Measurements from ENCODE around the gene TAMALIN. TPM values are rescaled to one million over a fixed set of nuclear protein-coding genes. Genes with fewer than 3 reads are reported as not detected.
A peak's percentile ranks its signal among the peaks of the same experiment; 100 is the strongest.

Gene TAMALIN
- total and polyA plus RNA-seq, 9 donors = 16.8 to 84.1 (median 32.2) TPM

DNA sequence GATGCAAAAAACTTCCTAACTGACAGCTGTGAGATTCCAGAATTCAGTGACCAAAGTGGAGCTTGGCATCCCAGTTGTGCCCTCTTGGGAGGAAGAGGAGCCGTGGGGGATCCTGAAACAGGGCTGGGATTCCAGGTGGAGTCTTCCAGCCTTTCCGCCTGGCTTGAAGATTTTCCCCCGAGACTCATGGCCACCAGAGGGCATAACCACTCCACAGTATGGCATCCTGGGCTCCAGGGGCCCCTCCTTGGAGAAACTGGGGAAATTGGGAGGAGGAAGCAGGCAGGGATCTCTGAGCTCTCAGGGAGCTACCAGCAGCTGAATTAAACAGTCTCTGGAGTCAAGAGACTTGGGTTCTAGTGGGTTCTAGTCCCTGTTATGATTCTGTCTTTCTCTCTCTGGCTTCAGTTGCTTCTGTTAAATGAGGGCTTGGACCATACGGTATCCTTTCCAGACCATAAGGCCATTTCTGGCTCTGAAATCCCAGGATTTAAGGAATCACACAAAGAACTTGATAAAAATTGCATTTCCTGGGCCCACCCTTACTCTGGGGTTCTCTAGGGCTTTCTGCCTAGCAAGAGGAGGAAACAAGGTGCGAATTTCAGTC, 2.6 kb upstream of the TAMALIN start:
- peak overlapping the region in 1 of 2 donors; percentile 30 for H3K27ac ChIP-seq
- peak; percentile 72 to 82 (median 79) for DNase-seq
- H3K4me1 ChIP-seq (ENCODE audit: insufficient read depth) = peaks cover 7% of the 10 kb centered on the region
- H3K36me3 ChIP-seq = no peaks in the 10 kb centered on the region
- intact Hi-C loops (cut with DNase I) = loop anchor here in 1 of 4 donors (2.0 kb wide), 1 partner anchor 21 kb away; no protein-coding TSS in a partner anchor
- no peak overlapping the region for H3K4me3 ChIP-seq
- WGBS, 3 donors = 52 to 55% (median 53%) methylated on average over 5 of the region's 5 CpGs
- TF ChIP-seq POLR2A (IDR thresholded peaks at IDR 0.05) = no peak
- TF ChIP-seq, protein P1, sequence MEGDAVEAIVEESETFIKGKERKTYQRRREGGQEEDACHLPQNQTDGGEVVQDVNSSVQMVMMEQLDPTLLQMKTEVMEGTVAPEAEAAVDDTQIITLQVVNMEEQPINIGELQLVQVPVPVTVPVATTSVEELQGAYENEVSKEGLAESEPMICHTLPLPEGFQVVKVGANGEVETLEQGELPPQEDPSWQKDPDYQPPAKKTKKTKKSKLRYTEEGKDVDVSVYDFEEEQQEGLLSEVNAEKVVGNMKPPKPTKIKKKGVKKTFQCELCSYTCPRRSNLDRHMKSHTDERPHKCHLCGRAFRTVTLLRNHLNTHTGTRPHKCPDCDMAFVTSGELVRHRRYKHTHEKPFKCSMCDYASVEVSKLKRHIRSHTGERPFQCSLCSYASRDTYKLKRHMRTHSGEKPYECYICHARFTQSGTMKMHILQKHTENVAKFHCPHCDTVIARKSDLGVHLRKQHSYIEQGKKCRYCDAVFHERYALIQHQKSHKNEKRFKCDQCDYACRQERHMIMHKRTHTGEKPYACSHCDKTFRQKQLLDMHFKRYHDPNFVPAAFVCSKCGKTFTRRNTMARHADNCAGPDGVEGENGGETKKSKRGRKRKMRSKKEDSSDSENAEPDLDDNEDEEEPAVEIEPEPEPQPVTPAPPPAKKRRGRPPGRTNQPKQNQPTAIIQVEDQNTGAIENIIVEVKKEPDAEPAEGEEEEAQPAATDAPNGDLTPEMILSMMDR (IDR thresholded peaks at IDR 0.05) = peak; percentile 51 to 87 (median 87)
- H3K27me3 ChIP-seq = no peaks in the 10 kb centered on the region
- no peaks in the 10 kb centered on the region for H3K9me3 ChIP-seq

DNA sequence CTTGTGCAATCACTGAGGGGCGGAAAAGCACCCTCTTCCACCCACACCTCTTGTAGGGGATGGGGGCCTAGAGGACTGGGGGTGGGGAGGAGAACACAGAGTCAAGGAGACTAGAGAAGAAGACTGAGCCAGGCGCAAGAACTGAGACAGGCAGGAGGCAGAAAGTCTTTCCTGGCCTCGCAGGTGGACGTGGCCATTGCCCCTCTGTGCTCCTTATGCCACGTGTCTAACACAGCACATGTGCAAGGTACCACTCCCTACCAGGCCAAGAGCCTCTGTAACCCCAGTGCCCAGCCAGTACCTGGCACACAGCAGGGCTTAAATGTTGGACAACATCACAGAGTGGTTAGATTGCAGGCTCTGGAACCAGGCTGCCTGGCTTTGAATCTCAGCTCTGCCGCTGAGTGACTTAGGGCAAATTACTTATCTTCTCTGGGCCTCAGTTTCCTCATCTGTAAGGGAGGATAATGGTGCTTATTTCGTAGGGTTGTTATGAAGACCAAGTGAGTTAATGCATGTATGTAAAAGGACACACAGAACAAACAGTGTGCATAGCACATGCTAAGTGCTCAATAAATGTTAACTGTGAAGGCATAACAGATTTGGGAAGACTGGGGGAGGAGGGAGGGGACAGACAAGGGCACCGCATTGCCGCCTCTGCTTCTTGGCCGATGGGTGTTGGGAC, 1.4 kb upstream of the TAMALIN start:
- H3K27me3 ChIP-seq = no peaks in the 10 kb centered on the region
- H3K27ac ChIP-seq = peak overlapping the region in 1 of 2 donors; percentile 26
- 89 to 96% (median 94%) methylated on average over 10 of the region's 10 CpGs for WGBS, 3 donors
- TF ChIP-seq EP300 (IDR thresholded peaks at IDR 0.05) (no peak), POLR2A (IDR thresholded peaks at IDR 0.05) (no peak)
- TF ChIP-seq, protein P1 (IDR thresholded peaks at IDR 0.05) = no peak
- intact Hi-C loops (cut with DNase I) = loop anchor here in 2 of 4 donors (2.0 to 5.0 kb wide), 2 partner anchors 19 to 77 kb away; no protein-coding TSS in a partner anchor
- H3K4me3 ChIP-seq = no peak overlapping the region
- H3K4me1 ChIP-seq (ENCODE audit: insufficient read depth) = peaks cover 13% of the 10 kb centered on the region
- H3K36me3 ChIP-seq = no peaks in the 10 kb centered on the region
- H3K9me3 ChIP-seq = no peaks in the 10 kb centered on the region
- peak in 1 of 5 donors; percentile 35 for DNase-seq

DNA sequence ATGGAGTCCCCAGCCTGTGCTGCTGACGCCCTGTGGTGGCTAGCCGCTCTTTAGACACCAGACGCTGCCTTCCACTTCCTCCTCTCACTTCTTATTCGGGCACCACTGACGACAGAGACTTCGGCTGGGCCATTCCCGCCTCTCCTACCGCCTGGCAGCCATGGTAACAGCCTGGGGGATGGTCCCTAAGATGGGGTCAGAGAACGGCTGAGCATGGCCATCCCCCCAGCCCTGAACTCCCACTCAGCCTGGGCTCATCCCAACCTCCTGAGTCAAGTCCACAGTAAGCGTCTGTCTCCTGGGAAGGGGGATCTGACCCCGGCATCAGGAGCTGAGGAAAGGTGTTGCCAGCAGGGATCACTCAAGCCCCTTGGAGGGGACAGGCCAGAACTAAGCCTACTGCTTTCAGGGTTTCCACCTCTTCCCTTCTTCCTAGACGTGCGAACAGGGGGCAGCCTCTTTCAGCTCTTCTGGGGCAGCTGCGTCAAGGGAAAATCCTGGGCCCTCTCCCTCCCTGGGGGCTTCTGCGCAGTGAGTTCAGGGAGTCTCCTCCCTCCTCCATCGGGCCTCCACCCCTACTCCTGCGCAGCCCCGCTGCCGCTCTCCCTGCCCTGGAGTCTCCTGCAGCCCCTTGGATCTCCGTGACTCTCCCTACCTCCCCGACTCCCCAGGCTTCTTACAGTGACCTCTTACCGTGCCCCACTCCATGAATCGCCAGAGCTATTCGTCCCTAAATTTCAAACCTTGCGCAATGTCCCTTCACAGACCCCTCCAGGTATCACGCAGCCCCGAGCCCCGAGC, 643 bp upstream of the TAMALIN start:
- peak in 1 of 5 donors; percentile 63 for DNase-seq
- H3K9me3 ChIP-seq = no peaks in the 10 kb centered on the region
- WGBS, 3 donors = 41 to 50% (median 44%) methylated on average over 27 to 28 of the region's 28 CpGs
- TF ChIP-seq, protein P1 (IDR thresholded peaks at IDR 0.05) = no peak
- TF ChIP-seq EP300 (IDR thresholded peaks at IDR 0.05) (no peak), POLR2A (IDR thresholded peaks at IDR 0.05) (no peak)
- peaks cover 19% of the 10 kb centered on the region for H3K4me1 ChIP-seq (ENCODE audit: insufficient read depth)
- H3K36me3 ChIP-seq = no peaks in the 10 kb centered on the region
- intact Hi-C loops (cut with DNase I) = loop anchor here in 2 of 4 donors (2.0 to 5.0 kb wide), 2 partner anchors 19 to 76 kb away; no protein-coding TSS in a partner anchor
- H3K27ac ChIP-seq = peak overlapping the region; percentile 26 to 98
- H3K27me3 ChIP-seq = no peaks in the 10 kb centered on the region
- peak overlapping the region; percentile 86 for H3K4me3 ChIP-seq

Data from ovary (tissue), 9 donors.